K562 (cell line): ENCODE measurements around the gene TMEM126A. TPM values are rescaled to one million over a fixed set of nuclear protein-coding genes. Genes with fewer than 3 reads are reported as not detected.
A peak's percentile ranks its signal among the peaks of the same experiment; 100 is the strongest.

Experiments
- ATAC-seq: fragments of 200-7000 bp; cut with Tn5 transposase; 3 replicates; pipeline ENCODE4 v1.9.1; 2020; ENCODE audit warnings: moderate library complexity
- BruUV-seq: library from RNA; stranded (reverse); fragments of 400-500 nt; replicated peaks from 2 replicates; lab custom pipeline; 2021; lab: Mats Ljungman, UMichigan
- CTCF ChIA-PET: fragments of 300-600 bp; formaldehyde crosslinking; extraction: SDS; loops from one replicate; lab custom pipeline; 2021; ENCODE audit warnings: low intra/inter-chr PET ratio; lab: Yijun Ruan, JAX
- POLR2A ChIA-PET: fragments of 300-600, 350-650 bp; sonication (Branson Sonifier 250); formaldehyde crosslinking; extraction: SDS; loops from one replicate; lab custom pipeline; 2021; ENCODE audit warnings: antibody characterized with exemption, inconsistent platforms; lab: Yijun Ruan, JAX
- DNase-seq, 4 experiments: peaks; one replicate each; pipeline versions ENCODE4 v3.0.0 to v3.0.0-alpha.2; 2011 to 2018; ENCODE audit warnings: low spot score in 3 of 4, mixed read lengths in 3 of 4; ENCODE audit errors: extremely low read depth in 1 of 4
- FAIRE-seq: peaks from 2 replicates; lab custom pipeline; 2011; peaks lifted over from hg19 to GRCh38; lab: Jason Lieb, UNC
- H2AFZ ChIP-seq: 2 replicates; pipeline ENCODE4 v1.6.0; 2011; ENCODE audit warnings: low read depth, low read length, control low read depth, inconsistent platforms
- H3K27ac ChIP-seq: fragments of 200-600 bp; 3 replicates; pipeline ENCODE4 v1.8.0; 2011; ENCODE audit warnings: low read depth, mild to moderate bottlenecking, control low read depth, inconsistent platforms, low read length, moderate library complexity, mixed read lengths; ENCODE audit errors: extremely low read depth
- H3K27me3 ChIP-seq, 2 experiments: fragments of 300-600 bp in 1 of 2; 2 replicates in 1 of 2; 3 replicates in 1 of 2; pipeline versions ENCODE4 v1.6.0 to v1.8.0; 2011; ENCODE audit warnings: inconsistent platforms in 2 of 2, low read length in 2 of 2, mild to moderate bottlenecking in 1 of 2, mixed read lengths in 1 of 2, moderate library complexity in 1 of 2; ENCODE audit not compliant: control insufficient read depth in 2 of 2, insufficient read depth in 2 of 2
- H3K36me3 ChIP-seq: fragments of 300-600 bp; 3 replicates; pipeline ENCODE4 v1.8.0; 2011; ENCODE audit warnings: mild to moderate bottlenecking, low read length, inconsistent platforms; ENCODE audit not compliant: control insufficient read depth, insufficient read depth
- H3K4me1 ChIP-seq, 2 experiments: fragments of 200-600 bp in 1 of 2; replicated peaks in 1 of 2; 2 replicates in 1 of 2; 3 replicates in 1 of 2; pipeline versions ENCODE4 v1.5.1 to v1.8.0; 2011; ENCODE audit warnings: inconsistent platforms in 2 of 2, low read length in 2 of 2, mild to moderate bottlenecking in 1 of 2, mixed read lengths in 1 of 2, moderate library complexity in 1 of 2; ENCODE audit not compliant: control insufficient read depth in 2 of 2, insufficient read depth in 2 of 2
- H3K4me2 ChIP-seq: 2 replicates; pipeline ENCODE4 v1.6.1; 2011; ENCODE audit warnings: low read length, control low read depth, inconsistent platforms, mixed read lengths; ENCODE audit not compliant: insufficient read depth
- H3K4me3 ChIP-seq: fragments of 200-600 bp; sonication (generic), shearing (Covaris generic); 2 replicates; pipeline ENCODE4 v1.5.1; 2016; ENCODE audit warnings: control low read depth, inconsistent platforms
- H3K79me2 ChIP-seq: fragments of 200-600 bp; 3 replicates; pipeline ENCODE4 v1.8.0; 2011; ENCODE audit warnings: low read length, inconsistent platforms; ENCODE audit not compliant: control insufficient read depth, insufficient read depth
- H3K9ac ChIP-seq, 2 experiments: 2 replicates each; pipeline versions ENCODE4 v1.6.0 to v1.6.1; 2011; ENCODE audit warnings: low read depth in 2 of 2, low read length in 2 of 2, control low read depth in 1 of 2, inconsistent platforms in 1 of 2, mild to moderate bottlenecking in 1 of 2, mixed read lengths in 1 of 2; ENCODE audit not compliant: insufficient read depth in 1 of 2
- H3K9me1 ChIP-seq: one replicate; pipeline ENCODE4 v1.6.0; 2011; ENCODE audit warnings: inconsistent platforms, mild to moderate bottlenecking, low read length, moderate library complexity; ENCODE audit not compliant: control insufficient read depth, insufficient read depth
- H3K9me3 ChIP-seq: replicated peaks from 2 replicates; pipeline ENCODE4 v1.5.1; 2011; ENCODE audit warnings: low read depth, low read length, inconsistent platforms; ENCODE audit not compliant: control insufficient read depth, insufficient read depth
- H4K20me1 ChIP-seq: replicated peaks from 2 replicates; pipeline ENCODE4 v1.6.1; 2011; ENCODE audit warnings: low read length, inconsistent platforms, mixed read lengths; ENCODE audit not compliant: control insufficient read depth, insufficient read depth
- DPF2 ChIP-seq: fragments of 450-650 bp; IDR thresholded peaks from 2 replicates; pipeline ENCODE4 v1.6.1; 2016
- HNRNPK ChIP-seq: fragments of 200-400 bp; formaldehyde crosslinking; IDR thresholded peaks from one replicate; pipeline ENCODE4 v1.6.1; 2018; ENCODE audit warnings: mild to moderate bottlenecking, low read depth, low read length; ENCODE audit not compliant: poor library complexity, severe bottlenecking
- HSF4 ChIP-seq: fragments of 250-450 bp; sonication (Bioruptor Pico); IDR thresholded peaks from 2 replicates; pipeline ENCODE4 v2.1.2; 2022; ENCODE audit warnings: mild to moderate bottlenecking, moderate library complexity, borderline replicate concordance
- PRPF4 ChIP-seq: fragments of 200-400 bp; formaldehyde crosslinking; IDR thresholded peaks from one replicate; pipeline ENCODE4 v1.6.1; 2017; ENCODE audit warnings: low read length, low read depth, mild to moderate bottlenecking; ENCODE audit not compliant: insufficient read depth, poor library complexity, severe bottlenecking
- ZNF561 ChIP-seq: fragments of 450-650 bp; formaldehyde crosslinking; conservative IDR thresholded peaks from 2 replicates; pipeline ENCODE4 v1.4.0; 2020; ENCODE audit warnings: mild to moderate bottlenecking, moderate library complexity
- WGBS: fragments of 100-300 bp; shearing (Covaris generic); methylation state at CpG from one replicate; pipeline ENCODE4 v1.1.6; 2016; ENCODE audit warnings: low coverage, mixed read lengths; ENCODE audit not compliant: insufficient coverage; ENCODE audit errors: missing lambda C conversion rate; 5-methylcytosine and 5-hydroxymethylcytosine counted together
- in situ Hi-C: fragments of 300-500 bp; cut with MboI; formaldehyde crosslinking; loops from 4 replicates; pipeline ENCODE4 v1.15.0; 2018; ENCODE audit warnings: inconsistent platforms, mixed read lengths
- intact Hi-C: fragments of 100-400 bp; cut with micrococcal nuclease; formaldehyde crosslinking; loops from 2 replicates; pipeline ENCODE4 v1.14.2; 2022
- polyA plus RNA-seq, 8 experiments: library from polyadenylated mRNA; depleted of rRNA in 4 of 8; stranded (reverse) in 5 of 8; unstranded in 3 of 8; fragments of >200 nt; fragmentation: Nextera tagmentation in 2 of 8; fragmentation: Illumina TruSeq in 1 of 8; extraction: Ambion mirVana in 2 of 8; extraction: Trizol in 1 of 8; gene quantifications; 2 replicates each; pipeline versions ENCODE4 v1.2.1 to v1.2.3, GENCODE V29; 2011 to 2014; ENCODE audit warnings: inconsistent platforms in 1 of 8, missing spikeins in 1 of 8
- total RNA-seq, 7 experiments: library from RNA; depleted of rRNA in 6 of 7; stranded (reverse); fragments of >200 nt in 6 of 7; fragmentation: Illumina TruSeq in 2 of 7; extraction: Trizol in 2 of 7; gene quantifications; 2 replicates each; pipeline versions ENCODE4 v1.2.1 to v1.2.3, GENCODE V29; 2011 to 2021; ENCODE audit warnings: low replicate concordance in 1 of 7
- TF ChIP-seq, protein P1 (sequence below): fragments of 450-650 bp; IDR thresholded peaks from 2 replicates; pipeline ENCODE4 v1.6.1; 2016
- TF ChIP-seq, protein P2 (sequence below): sonication (generic); IDR thresholded peaks from 2 replicates; pipeline ENCODE4 v1.6.1; 2016
- TF ChIP-seq, protein P3 (sequence below): fragments of 450-650 bp; IDR thresholded peaks from 2 replicates; pipeline ENCODE4 v1.7.1; 2018; ENCODE audit warnings: mild to moderate bottlenecking, low read depth; ENCODE audit not compliant: partially characterized antibody
- TF ChIP-seq, protein P4 (sequence below): fragments of 250-450 bp; sonication (Bioruptor Pico); IDR thresholded peaks from 2 replicates; pipeline ENCODE4 v1.8.0; 2021; ENCODE audit warnings: moderate library complexity, mild to moderate bottlenecking, inconsistent platforms
- TF ChIP-seq, protein P5 (sequence below), 2 experiments: IDR thresholded peaks in 1 of 2; conservative IDR thresholded peaks in 1 of 2; 2 replicates each; pipeline ENCODE4 v1.6.1; 2016; ENCODE audit warnings: low read depth in 2 of 2, mild to moderate bottlenecking in 1 of 2, missing compliant biosample characterization in 1 of 2, missing genetic modification characterization in 1 of 2, moderate library complexity in 1 of 2

TMEM126A gene
- total and polyA plus RNA-seq, 9 of the 15 experiments (the other 6 are each of a cell fraction or from before 2014, with no cell fraction given), result 19.3 to 154 (median 56.3) TPM

DNA sequence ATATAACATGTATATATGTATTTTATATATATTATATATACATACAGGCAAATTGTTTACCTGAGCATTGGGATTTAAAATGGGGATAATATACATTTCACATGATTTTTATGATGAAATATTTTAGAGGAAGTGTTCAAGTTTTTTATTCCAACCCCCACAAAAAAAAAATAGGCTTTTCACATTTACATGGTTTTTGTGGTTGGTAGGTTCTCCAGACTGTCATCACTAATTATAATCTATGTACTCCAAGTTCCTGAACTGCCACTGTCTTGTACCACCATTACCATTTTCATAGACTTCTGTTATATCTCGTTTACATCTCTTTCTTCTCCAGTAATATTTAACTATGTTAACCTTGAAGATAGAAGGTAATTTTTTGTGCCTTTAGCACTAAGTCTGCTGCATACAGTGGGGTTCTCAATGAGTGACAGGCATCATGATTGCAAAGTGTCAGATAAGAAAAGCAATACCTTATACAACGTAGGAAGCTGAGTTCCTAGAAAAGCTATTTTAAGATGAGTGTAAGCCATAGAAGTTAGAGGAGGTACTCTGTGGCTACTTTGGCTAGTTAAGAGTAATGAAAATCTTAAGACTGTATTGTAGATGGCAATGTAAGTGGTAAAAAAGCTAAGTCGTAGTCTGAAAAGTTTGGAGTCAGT lies 5.2 kb downstream of the TMEM126A start:
- BruUV-seq, result no TSS peak
- WGBS, result 10% methylated on average over 3 of the region's 3 CpGs
- DNase-seq (peak in 1 of 4 experiments; percentile 39), FAIRE-seq (no peak), ATAC-seq (peak; percentile 18)
- intact Hi-C loops (no loop called here), in situ Hi-C loops (no loop called here)
- H3K9me3 ChIP-seq, result no peaks in the 10 kb centered on the region
- H3K27ac ChIP-seq, result peak overlapping the region; percentile 40; the same call in 2 of the 3 replicates
- no peaks in the 10 kb centered on the region for H3K9me1 ChIP-seq
- CTCF ChIA-PET, result no interaction called here
- peaks cover 54% of the 10 kb centered on the region for H3K36me3 ChIP-seq
- POLR2A ChIA-PET, result interaction anchor here (0.6 to 7.8 kb wide), 4 partner anchors 8 to 471 kb away, joined by 3 to 145 read pairs (median 20); partner anchors contain the start of gene CREBZF
- no peak overlapping the region; a peak in 1 of 4 replicates for H3K9ac ChIP-seq
- peaks cover 11 to 25% of the 10 kb centered on the region in 2 experiments for H3K4me1 ChIP-seq
- peak overlapping the region; percentile 18; the same call in 1 of the 2 replicates for H3K4me2 ChIP-seq
- H2AFZ ChIP-seq, result no peak overlapping the region
- peaks cover 4% of the 10 kb centered on the region; the same call in 1 of the 2 replicates for H4K20me1 ChIP-seq
- H3K27me3 ChIP-seq, result no peaks in the 10 kb centered on the region
- H3K4me3 ChIP-seq, result no peak overlapping the region
- peaks cover 61% of the 10 kb centered on the region for H3K79me2 ChIP-seq
- TF ChIP-seq, protein P1, sequence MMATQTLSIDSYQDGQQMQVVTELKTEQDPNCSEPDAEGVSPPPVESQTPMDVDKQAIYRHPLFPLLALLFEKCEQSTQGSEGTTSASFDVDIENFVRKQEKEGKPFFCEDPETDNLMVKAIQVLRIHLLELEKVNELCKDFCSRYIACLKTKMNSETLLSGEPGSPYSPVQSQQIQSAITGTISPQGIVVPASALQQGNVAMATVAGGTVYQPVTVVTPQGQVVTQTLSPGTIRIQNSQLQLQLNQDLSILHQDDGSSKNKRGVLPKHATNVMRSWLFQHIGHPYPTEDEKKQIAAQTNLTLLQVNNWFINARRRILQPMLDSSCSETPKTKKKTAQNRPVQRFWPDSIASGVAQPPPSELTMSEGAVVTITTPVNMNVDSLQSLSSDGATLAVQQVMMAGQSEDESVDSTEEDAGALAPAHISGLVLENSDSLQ, result peak; percentile 96
- TF ChIP-seq, protein P2, sequence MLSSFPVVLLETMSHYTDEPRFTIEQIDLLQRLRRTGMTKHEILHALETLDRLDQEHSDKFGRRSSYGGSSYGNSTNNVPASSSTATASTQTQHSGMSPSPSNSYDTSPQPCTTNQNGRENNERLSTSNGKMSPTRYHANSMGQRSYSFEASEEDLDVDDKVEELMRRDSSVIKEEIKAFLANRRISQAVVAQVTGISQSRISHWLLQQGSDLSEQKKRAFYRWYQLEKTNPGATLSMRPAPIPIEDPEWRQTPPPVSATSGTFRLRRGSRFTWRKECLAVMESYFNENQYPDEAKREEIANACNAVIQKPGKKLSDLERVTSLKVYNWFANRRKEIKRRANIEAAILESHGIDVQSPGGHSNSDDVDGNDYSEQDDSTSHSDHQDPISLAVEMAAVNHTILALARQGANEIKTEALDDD, result peak; percentile 53
- no peak for TF ChIP-seq ZNF561 (CRISPR knock-in tag)
- TF ChIP-seq, protein P3, sequence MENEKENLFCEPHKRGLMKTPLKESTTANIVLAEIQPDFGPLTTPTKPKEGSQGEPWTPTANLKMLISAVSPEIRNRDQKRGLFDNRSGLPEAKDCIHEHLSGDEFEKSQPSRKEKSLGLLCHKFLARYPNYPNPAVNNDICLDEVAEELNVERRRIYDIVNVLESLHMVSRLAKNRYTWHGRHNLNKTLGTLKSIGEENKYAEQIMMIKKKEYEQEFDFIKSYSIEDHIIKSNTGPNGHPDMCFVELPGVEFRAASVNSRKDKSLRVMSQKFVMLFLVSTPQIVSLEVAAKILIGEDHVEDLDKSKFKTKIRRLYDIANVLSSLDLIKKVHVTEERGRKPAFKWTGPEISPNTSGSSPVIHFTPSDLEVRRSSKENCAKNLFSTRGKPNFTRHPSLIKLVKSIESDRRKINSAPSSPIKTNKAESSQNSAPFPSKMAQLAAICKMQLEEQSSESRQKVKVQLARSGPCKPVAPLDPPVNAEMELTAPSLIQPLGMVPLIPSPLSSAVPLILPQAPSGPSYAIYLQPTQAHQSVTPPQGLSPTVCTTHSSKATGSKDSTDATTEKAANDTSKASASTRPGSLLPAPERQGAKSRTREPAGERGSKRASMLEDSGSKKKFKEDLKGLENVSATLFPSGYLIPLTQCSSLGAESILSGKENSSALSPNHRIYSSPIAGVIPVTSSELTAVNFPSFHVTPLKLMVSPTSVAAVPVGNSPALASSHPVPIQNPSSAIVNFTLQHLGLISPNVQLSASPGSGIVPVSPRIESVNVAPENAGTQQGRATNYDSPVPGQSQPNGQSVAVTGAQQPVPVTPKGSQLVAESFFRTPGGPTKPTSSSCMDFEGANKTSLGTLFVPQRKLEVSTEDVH, result peak; percentile 20
- TF ChIP-seq, protein P4, sequence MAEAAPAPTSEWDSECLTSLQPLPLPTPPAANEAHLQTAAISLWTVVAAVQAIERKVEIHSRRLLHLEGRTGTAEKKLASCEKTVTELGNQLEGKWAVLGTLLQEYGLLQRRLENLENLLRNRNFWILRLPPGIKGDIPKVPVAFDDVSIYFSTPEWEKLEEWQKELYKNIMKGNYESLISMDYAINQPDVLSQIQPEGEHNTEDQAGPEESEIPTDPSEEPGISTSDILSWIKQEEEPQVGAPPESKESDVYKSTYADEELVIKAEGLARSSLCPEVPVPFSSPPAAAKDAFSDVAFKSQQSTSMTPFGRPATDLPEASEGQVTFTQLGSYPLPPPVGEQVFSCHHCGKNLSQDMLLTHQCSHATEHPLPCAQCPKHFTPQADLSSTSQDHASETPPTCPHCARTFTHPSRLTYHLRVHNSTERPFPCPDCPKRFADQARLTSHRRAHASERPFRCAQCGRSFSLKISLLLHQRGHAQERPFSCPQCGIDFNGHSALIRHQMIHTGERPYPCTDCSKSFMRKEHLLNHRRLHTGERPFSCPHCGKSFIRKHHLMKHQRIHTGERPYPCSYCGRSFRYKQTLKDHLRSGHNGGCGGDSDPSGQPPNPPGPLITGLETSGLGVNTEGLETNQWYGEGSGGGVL (CRISPR knock-in tag), result no peak
- TF ChIP-seq HSF4 (CRISPR knock-in tag), result no peak
- TF ChIP-seq, protein P5, sequence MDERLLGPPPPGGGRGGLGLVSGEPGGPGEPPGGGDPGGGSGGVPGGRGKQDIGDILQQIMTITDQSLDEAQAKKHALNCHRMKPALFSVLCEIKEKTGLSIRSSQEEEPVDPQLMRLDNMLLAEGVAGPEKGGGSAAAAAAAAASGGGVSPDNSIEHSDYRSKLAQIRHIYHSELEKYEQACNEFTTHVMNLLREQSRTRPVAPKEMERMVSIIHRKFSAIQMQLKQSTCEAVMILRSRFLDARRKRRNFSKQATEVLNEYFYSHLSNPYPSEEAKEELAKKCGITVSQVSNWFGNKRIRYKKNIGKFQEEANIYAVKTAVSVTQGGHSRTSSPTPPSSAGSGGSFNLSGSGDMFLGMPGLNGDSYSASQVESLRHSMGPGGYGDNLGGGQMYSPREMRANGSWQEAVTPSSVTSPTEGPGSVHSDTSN (CRISPR knock-in tag; IDR thresholded peaks at IDR 0.05; ENCODE audit: low read depth), result no peak; the same call in 1 of the 2 replicates
- TF ChIP-seq, protein P5 (tag; conservative IDR thresholded peaks at IDR 0.05; ENCODE audit: low read depth), result peak; percentile 57
- TF ChIP-seq PRPF4, result no peak
- TF ChIP-seq HNRNPK, result no peak
- 0 out of 2 replicates have a peak, but pooled peaks have one; percentile 44 for TF ChIP-seq DPF2
